H9 (cell line): ENCODE results near the gene CACNA2D4. TPM values are rescaled to one million over a fixed set of nuclear protein-coding genes. Genes with fewer than 3 reads are reported as not detected.

ENCODE experiments used
- DNase-seq: peaks from one replicate; pipeline ENCODE4 v3.0.0-alpha.2; 2017
- H2AFZ ChIP-seq: one replicate; pipeline ENCODE4 v1.6.1; 2013; ENCODE audit warnings: mild to moderate bottlenecking, low read length, control low read depth, moderate library complexity
- H2AK5ac ChIP-seq: 2 replicates; pipeline ENCODE4 v1.6.1; 2013; ENCODE audit warnings: low read length, control low read depth, mixed read lengths; ENCODE audit not compliant: insufficient read length
- H2BK120ac ChIP-seq: one replicate; pipeline ENCODE4 v1.6.1; 2013; ENCODE audit warnings: low read depth, mild to moderate bottlenecking, low read length, control low read depth, inconsistent platforms; ENCODE audit not compliant: poor library complexity, severe bottlenecking
- H2BK12ac ChIP-seq: 2 replicates; pipeline ENCODE4 v1.6.1; 2013; ENCODE audit warnings: low read length, control low read depth, mixed read lengths, low read depth; ENCODE audit not compliant: insufficient read length
- H2BK15ac ChIP-seq: 2 replicates; pipeline ENCODE4 v1.6.1; 2013; ENCODE audit warnings: low read depth, low read length, control low read depth
- H2BK20ac ChIP-seq: one replicate; pipeline ENCODE4 v1.6.1; 2013; ENCODE audit warnings: low read depth, mild to moderate bottlenecking, low read length, control low read depth, inconsistent platforms; ENCODE audit not compliant: poor library complexity, severe bottlenecking
- H2BK5ac ChIP-seq: 2 replicates; pipeline ENCODE4 v1.6.1; 2013; ENCODE audit warnings: low read length, control low read depth, mixed read lengths; ENCODE audit not compliant: insufficient read length
- H3K14ac ChIP-seq: 2 replicates; pipeline ENCODE4 v1.6.1; 2013; ENCODE audit warnings: low read length, control low read depth; ENCODE audit not compliant: insufficient read depth
- H3K18ac ChIP-seq: 2 replicates; pipeline ENCODE4 v1.6.1; 2013; ENCODE audit warnings: low read depth, mild to moderate bottlenecking, mixed read lengths, low read length, control low read depth; ENCODE audit not compliant: insufficient read length
- H3K23ac ChIP-seq: 2 replicates; pipeline ENCODE4 v1.6.1; 2013; ENCODE audit warnings: low read length, control low read depth, mixed read lengths, low read depth; ENCODE audit not compliant: insufficient read length
- H3K23me2 ChIP-seq: 2 replicates; pipeline ENCODE4 v1.6.1; 2013; ENCODE audit warnings: low read depth, mild to moderate bottlenecking, mixed read lengths, low read length, control low read depth; ENCODE audit not compliant: insufficient read length, poor library complexity, severe bottlenecking
- H3K27ac ChIP-seq: 2 replicates; pipeline ENCODE4 v1.5.1; 2013; ENCODE audit warnings: low read length, control low read depth, mixed read lengths, low read depth; ENCODE audit not compliant: insufficient read length
- H3K27me3 ChIP-seq: 2 replicates; pipeline ENCODE4 v1.6.1; 2013; ENCODE audit warnings: low read length, control low read depth, inconsistent platforms; ENCODE audit not compliant: insufficient read depth
- H3K4ac ChIP-seq: 2 replicates; pipeline ENCODE4 v1.6.1; 2013; ENCODE audit warnings: low read depth, mild to moderate bottlenecking, control low read depth, inconsistent platforms, low read length, moderate library complexity
- H3K4me1 ChIP-seq: 2 replicates; pipeline ENCODE4 v1.6.1; 2013; ENCODE audit warnings: low read length, control low read depth, inconsistent platforms; ENCODE audit not compliant: insufficient read depth
- H3K4me2 ChIP-seq: 2 replicates; pipeline ENCODE4 v1.6.1; 2013; ENCODE audit warnings: low read length, control low read depth, mixed read lengths; ENCODE audit not compliant: insufficient read length, insufficient read depth
- H3K56ac ChIP-seq: 2 replicates; pipeline ENCODE4 v1.6.1; 2013; ENCODE audit warnings: low read depth, mild to moderate bottlenecking, mixed read lengths, low read length, control low read depth; ENCODE audit not compliant: insufficient read length
- H3K79me1 ChIP-seq: 2 replicates; pipeline ENCODE4 v1.6.1; 2013; ENCODE audit warnings: low read depth, mild to moderate bottlenecking, moderate library complexity, low read length, control low read depth, inconsistent platforms; ENCODE audit not compliant: insufficient read depth, poor library complexity, severe bottlenecking
- H3K79me2 ChIP-seq: 2 replicates; pipeline ENCODE4 v1.6.1; 2013; ENCODE audit warnings: low read length, control low read depth, inconsistent platforms; ENCODE audit not compliant: insufficient read depth
- H3K9ac ChIP-seq: 2 replicates; pipeline ENCODE4 v1.6.1; 2013; ENCODE audit warnings: low read length, control low read depth, mixed read lengths; ENCODE audit not compliant: insufficient read length; ENCODE audit errors: extremely low read depth
- H3K9me3 ChIP-seq: one replicate; pipeline ENCODE4 v1.6.1; 2013; ENCODE audit warnings: low read depth, low read length, inconsistent platforms; ENCODE audit not compliant: control insufficient read depth
- H3T11ph ChIP-seq: one replicate; pipeline ENCODE4 v1.6.1; 2013; ENCODE audit warnings: mild to moderate bottlenecking, low read length, control low read depth, inconsistent platforms
- H4K20me1 ChIP-seq: one replicate; pipeline ENCODE4 v1.6.1; 2013; ENCODE audit not compliant: control insufficient read depth, insufficient read length, insufficient read depth
- H4K5ac ChIP-seq: 2 replicates; pipeline ENCODE4 v1.6.1; 2013; ENCODE audit warnings: low read depth, mild to moderate bottlenecking, mixed read lengths, low read length, control low read depth; ENCODE audit not compliant: insufficient read length
- H4K8ac ChIP-seq: replicated peaks from 2 replicates; pipeline ENCODE4 v1.6.1; 2013; ENCODE audit warnings: low read length, control low read depth, mixed read lengths, low read depth; ENCODE audit not compliant: insufficient read length
- H4K91ac ChIP-seq: 2 replicates; pipeline ENCODE4 v1.6.1; 2013; ENCODE audit warnings: low read depth, mild to moderate bottlenecking, moderate library complexity, mixed read lengths, low read length, control low read depth; ENCODE audit not compliant: insufficient read length
- H3K27ac Mint-ChIP-seq, 3 experiments: 2 replicates in 2 of 3; 3 replicates in 1 of 3; pipeline ENCODE4 v1.8.0; 2020 to 2021; ENCODE audit warnings: mixed read lengths in 3 of 3, mild to moderate bottlenecking in 1 of 3, moderate library complexity in 1 of 3
- H3K27me3 Mint-ChIP-seq: 2 replicates; pipeline ENCODE4 v1.8.0; 2021; ENCODE audit warnings: low read depth, mild to moderate bottlenecking, moderate library complexity, mixed read lengths
- H3K36me3 Mint-ChIP-seq, 3 experiments: 2 replicates in 2 of 3; 3 replicates in 1 of 3; pipeline ENCODE4 v1.8.0; 2020 to 2021; ENCODE audit warnings: low read depth in 3 of 3, mixed read lengths in 3 of 3; ENCODE audit not compliant: insufficient read depth in 1 of 3
- H3K4me1 Mint-ChIP-seq, 2 experiments: 2 replicates each; pipeline ENCODE4 v1.8.0; 2020; ENCODE audit warnings: mixed read lengths in 2 of 2
- H3K4me3 Mint-ChIP-seq, 2 experiments: 2 replicates in 1 of 2; 3 replicates in 1 of 2; pipeline ENCODE4 v1.8.0; 2020 to 2021; ENCODE audit warnings: mild to moderate bottlenecking in 2 of 2, mixed read lengths in 2 of 2, moderate library complexity in 1 of 2
- H3K9me3 Mint-ChIP-seq, 2 experiments: 2 replicates in 1 of 2; 3 replicates in 1 of 2; pipeline ENCODE4 v1.8.0; 2020; ENCODE audit warnings: mild to moderate bottlenecking in 2 of 2, mixed read lengths in 2 of 2, moderate library complexity in 1 of 2
- CTCF ChIP-seq: fragments of 200-600 bp; sonication (generic); conservative IDR thresholded peaks from 3 replicates; pipeline ENCODE4 v1.8.0; 2021; ENCODE audit warnings: antibody characterized with exemption, mild to moderate bottlenecking
- WGBS: extraction: QIAGEN DNeasy Blood & Tissue Kit; methylation state at CpG from one replicate; pipeline ENCODE4 v1.1.7; 2013; ENCODE audit warnings: missing lambda C conversion rate, low lambda C conversion rate, mixed read lengths; ENCODE audit not compliant: insufficient read length; ENCODE audit errors: extremely low coverage; 5-methylcytosine and 5-hydroxymethylcytosine counted together
- total RNA-seq: library from RNA; stranded (reverse); gene quantifications from 2 replicates; pipeline ENCODE4 v1.2.1, GENCODE V29; 2021

Gene CACNA2D4
- total RNA-seq, 1 experiment from 2014 or later: 0.79 TPM

GRCh38 chr12:1796515-1797010, 121.9 kb downstream of the CACNA2D4 start:
- H3K27me3 Mint-ChIP-seq: peaks cover 7% of the 10 kb centered on the region
- no peak overlapping the region for H4K5ac ChIP-seq
- H2BK5ac ChIP-seq: no peak overlapping the region
- H3K27ac ChIP-seq: no peak overlapping the region
- H3K79me2 ChIP-seq: no peaks in the 10 kb centered on the region
- no CpG with 5 or more reads among the region's 43 CpGs for WGBS
- TF ChIP-seq CTCF: no peak
- no peak overlapping the region for H3K18ac ChIP-seq
- H2AK5ac ChIP-seq: no peak overlapping the region
- no peak overlapping the region for H2AFZ ChIP-seq
- H3K23ac ChIP-seq: no peak overlapping the region
- peaks cover 4% of the 10 kb centered on the region for H3K23me2 ChIP-seq
- H4K20me1 ChIP-seq: no peaks in the 10 kb centered on the region
- no peak overlapping the region for H3T11ph ChIP-seq
- no peaks in the 10 kb centered on the region for H3K9me3 Mint-ChIP-seq
- no peak overlapping the region for H3K4ac ChIP-seq
- no peaks in the 10 kb centered on the region for H3K9me3 ChIP-seq
- H3K56ac ChIP-seq: no peak overlapping the region
- H3K27ac Mint-ChIP-seq: no peak overlapping the region
- H2BK12ac ChIP-seq: no peak overlapping the region
- no peak overlapping the region for H3K9ac ChIP-seq
- H3K14ac ChIP-seq: no peak overlapping the region; the same call in 1 of the 2 replicates
- no peaks in the 10 kb centered on the region for H3K36me3 Mint-ChIP-seq
- H4K8ac ChIP-seq: no peak overlapping the region
- DNase-seq: peak; percentile 51
- H3K4me2 ChIP-seq: peak overlapping the region; percentile 23
- H3K79me1 ChIP-seq: no peaks in the 10 kb centered on the region
- H2BK120ac ChIP-seq: no peak overlapping the region
- H4K91ac ChIP-seq: no peak overlapping the region
- H2BK15ac ChIP-seq: no peak overlapping the region
- no peak overlapping the region for H2BK20ac ChIP-seq
- no peak overlapping the region for H3K4me3 Mint-ChIP-seq
- H3K4me1 Mint-ChIP-seq: peaks cover 25 to 28% of the 10 kb centered on the region in 2 experiments
- H3K4me1 ChIP-seq: no peaks in the 10 kb centered on the region; the same call in 1 of the 2 replicates
- H3K27me3 ChIP-seq: no peaks in the 10 kb centered on the region
